Measurements from ENCODE around the gene TEKT3.

GRCh38 chr17:15379659-15380058 lies 38.3 kb upstream of the TEKT3 start:
- TF ChIP-seq, protein P1, sequence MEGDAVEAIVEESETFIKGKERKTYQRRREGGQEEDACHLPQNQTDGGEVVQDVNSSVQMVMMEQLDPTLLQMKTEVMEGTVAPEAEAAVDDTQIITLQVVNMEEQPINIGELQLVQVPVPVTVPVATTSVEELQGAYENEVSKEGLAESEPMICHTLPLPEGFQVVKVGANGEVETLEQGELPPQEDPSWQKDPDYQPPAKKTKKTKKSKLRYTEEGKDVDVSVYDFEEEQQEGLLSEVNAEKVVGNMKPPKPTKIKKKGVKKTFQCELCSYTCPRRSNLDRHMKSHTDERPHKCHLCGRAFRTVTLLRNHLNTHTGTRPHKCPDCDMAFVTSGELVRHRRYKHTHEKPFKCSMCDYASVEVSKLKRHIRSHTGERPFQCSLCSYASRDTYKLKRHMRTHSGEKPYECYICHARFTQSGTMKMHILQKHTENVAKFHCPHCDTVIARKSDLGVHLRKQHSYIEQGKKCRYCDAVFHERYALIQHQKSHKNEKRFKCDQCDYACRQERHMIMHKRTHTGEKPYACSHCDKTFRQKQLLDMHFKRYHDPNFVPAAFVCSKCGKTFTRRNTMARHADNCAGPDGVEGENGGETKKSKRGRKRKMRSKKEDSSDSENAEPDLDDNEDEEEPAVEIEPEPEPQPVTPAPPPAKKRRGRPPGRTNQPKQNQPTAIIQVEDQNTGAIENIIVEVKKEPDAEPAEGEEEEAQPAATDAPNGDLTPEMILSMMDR (conservative IDR thresholded peaks at IDR 0.05; ENCODE audit: low read length): no peak
- TF ChIP-seq EZH2phosphoT487 (IDR thresholded peaks at IDR 0.05; ENCODE audit: borderline replicate concordance, low read depth, low read length): no peak
